ENCODE results near the gene FFAR4. TPM values are rescaled to one million over a fixed set of nuclear protein-coding genes. Genes with fewer than 3 reads are reported as not detected.

The FFAR4 gene
- polyA plus RNA-seq, 6 donors from 2014 or later, result not detected

GRCh38 chr10:93615576-93616235, 49.2 kb downstream of the FFAR4 start:
- no peak for DNase-seq
- Mint-ChIP-seq H3K9me3 (peaks cover 0 to 2% (median 0%) of the 10 kb centered on the region in 7 donors), H3K36me3 (no peaks in the 10 kb centered on the region), H3K4me1 (peaks cover 5 to 11% (median 9%) of the 10 kb centered on the region in 3 donors), H3K27me3 (peaks cover 0 to 5% (median 0%) of the 10 kb centered on the region in 3 donors), H3K27ac (peak overlapping the region in 4 of 6 donors; percentile 46 to 86 (median 72)), H3K4me3 (peak overlapping the region in 6 of 8 donors; percentile 44 to 81 (median 61))
- peak in 1 of 2 donors; percentile 23 for ATAC-seq (ENCODE audit: low read depth in 2 of 2)

GRCh38 chr10:93620925-93621324, 54.5 kb downstream of the FFAR4 start:
- no peaks in the 10 kb centered on the region for H3K9me3 Mint-ChIP-seq
- peaks cover under 1 to 6% (median 3%) of the 10 kb centered on the region in 3 donors for H3K4me1 Mint-ChIP-seq
- no peak for DNase-seq

GRCh38 chr10:93622942-93623341, 56.5 kb downstream of the FFAR4 start:
- no peak for ATAC-seq (ENCODE audit: low read depth in 2 of 2)
- Mint-ChIP-seq H3K36me3 (no peaks in the 10 kb centered on the region), H3K4me1 (no peaks in the 10 kb centered on the region), H3K9me3 (no peaks in the 10 kb centered on the region), H3K27me3 (peaks cover 0 to 28% (median 6%) of the 10 kb centered on the region in 3 donors), H3K27ac (no peak overlapping the region), H3K4me3 (no peak overlapping the region)
- DNase-seq, result no peak

More at GRCh38 chr10:93620925-93621324, 54.5 kb downstream of the FFAR4 start:
- no peak overlapping the region for H3K27ac Mint-ChIP-seq
- H3K27me3 Mint-ChIP-seq, result peaks cover 0 to 28% (median 6%) of the 10 kb centered on the region in 3 donors
- H3K36me3 Mint-ChIP-seq, result no peaks in the 10 kb centered on the region
- ATAC-seq (ENCODE audit: low read depth in 2 of 2), result no peak
- no peak overlapping the region for H3K4me3 Mint-ChIP-seq

GRCh38 chr10:93628858-93629257, 62.4 kb downstream of the FFAR4 start:
- H3K27ac Mint-ChIP-seq, result no peak overlapping the region
- ATAC-seq (ENCODE audit: low read depth in 2 of 2) (no peak), DNase-seq (no peak)
- no peaks in the 10 kb centered on the region for H3K9me3 Mint-ChIP-seq
- H3K4me1 Mint-ChIP-seq, result no peaks in the 10 kb centered on the region
- peaks cover 27 to 33% (median 27%) of the 10 kb centered on the region in 3 donors for H3K27me3 Mint-ChIP-seq
- H3K4me3 Mint-ChIP-seq, result no peak overlapping the region
- H3K36me3 Mint-ChIP-seq, result no peaks in the 10 kb centered on the region

- Mint-ChIP-seq H3K36me3 (no peaks in the 10 kb centered on the region), H3K27me3 (peaks cover 26 to 33% (median 27%) of the 10 kb centered on the region in 3 donors), H3K4me1 (no peaks in the 10 kb centered on the region), H3K9me3 (no peaks in the 10 kb centered on the region), H3K27ac (peak overlapping the region in 1 of 6 donors; percentile 70), H3K4me3 (peak overlapping the region in 1 of 8 donors; percentile 63)
- no peak for DNase-seq
- no peak for ATAC-seq (ENCODE audit: low read depth in 2 of 2)
These were observed 63.3 kb downstream of the FFAR4 start for GRCh38 chr10:93629647-93630305.

GRCh38 chr10:93630625-93631557, 64.4 kb downstream of the FFAR4 start:
- DNase-seq (no peak), ATAC-seq (ENCODE audit: low read depth in 2 of 2) (no peak)
- Mint-ChIP-seq H3K4me1 (no peaks in the 10 kb centered on the region), H3K4me3 (no peak overlapping the region), H3K27me3 (peaks cover 27 to 33% (median 27%) of the 10 kb centered on the region in 3 donors), H3K27ac (no peak overlapping the region), H3K36me3 (no peaks in the 10 kb centered on the region), H3K9me3 (peaks cover 0 to 2% (median 0%) of the 10 kb centered on the region in 7 donors)

Other genes starting within 250 kb of the FFAR4 start
- gene MYOF, start 84.3 kb upstream of the FFAR4 start, polyA plus RNA-seq (ENCODE audit: low read depth in 6 of 6), result under 1 TPM in 2 of 6 donors, not detected in 4; 0.25 to 0.40 TPM
- gene CEP55, start 70.1 kb upstream of the FFAR4 start, polyA plus RNA-seq (ENCODE audit: low read depth in 6 of 6), result under 1 TPM in 2 of 6 donors, not detected in 4; 0.21 to 0.24 TPM
- gene RBP4, start 34.6 kb downstream of the FFAR4 start, polyA plus RNA-seq (ENCODE audit: low read depth in 6 of 6), result not detected
- not detected for gene PDE6C, start 45.9 kb downstream of the FFAR4 start, polyA plus RNA-seq (ENCODE audit: low read depth in 6 of 6)
- 1 to 10 TPM; 4.6 to 7.8 (median 6.3) TPM for gene FRA10AC1, start 135.9 kb downstream of the FFAR4 start, polyA plus RNA-seq (ENCODE audit: low read depth in 6 of 6)
- not detected for gene LGI1, start 191.3 kb downstream of the FFAR4 start, polyA plus RNA-seq (ENCODE audit: low read depth in 6 of 6)